HepG2 (cell line): ENCODE data around the gene SNX30. TPM values are rescaled to one million over a fixed set of nuclear protein-coding genes. Genes with fewer than 3 reads are reported as not detected.

Experiments used
- CAMTA2 ChIP-seq: sonication (generic); formaldehyde crosslinking; IDR thresholded peaks from 2 replicates; pipeline ENCODE4 v1.4.0; 2020; ENCODE audit warnings: mild to moderate bottlenecking, missing genetic modification reagents, borderline replicate concordance
- CBFB ChIP-seq: sonication (generic); formaldehyde crosslinking; IDR thresholded peaks from 2 replicates; pipeline ENCODE4 v1.4.0; 2020; ENCODE audit warnings: missing genetic modification reagents
- ERF ChIP-seq: IDR thresholded peaks from 2 replicates; pipeline ENCODE4 v1.6.1; 2018; ENCODE audit warnings: missing biosample characterization, missing genetic modification reagents
- FOXJ3 ChIP-seq: sonication (generic); formaldehyde crosslinking; IDR thresholded peaks from 2 replicates; pipeline ENCODE4 v1.4.0; 2020; ENCODE audit warnings: missing genetic modification reagents, mild to moderate bottlenecking, borderline replicate concordance
- KDM3A ChIP-seq: IDR thresholded peaks from 2 replicates; pipeline ENCODE4 v1.6.1; 2018; ENCODE audit warnings: low read depth, missing compliant biosample characterization
- MAFK ChIP-seq, 2 experiments: IDR thresholded peaks in 1 of 2; conservative IDR thresholded peaks in 1 of 2; 2 replicates each; pipeline ENCODE4 v1.6.1; 2011; ENCODE audit warnings: improper control_type of control experiment in 2 of 2, low read length in 2 of 2
- MBD4 ChIP-seq: IDR thresholded peaks from 2 replicates; pipeline ENCODE4 v1.6.1; 2012; ENCODE audit warnings: low read length, inconsistent platforms, borderline replicate concordance
- MEIS2 ChIP-seq: sonication (generic); formaldehyde crosslinking; IDR thresholded peaks from 2 replicates; pipeline ENCODE4 v1.9.0; 2021; ENCODE audit warnings: mild to moderate bottlenecking, missing genetic modification reagents
- NFE2L2 ChIP-seq: fragments of 150-350 bp; IDR thresholded peaks from 2 replicates; pipeline ENCODE4 v1.6.1; 2014; ENCODE audit warnings: low read length
- NR2F6 ChIP-seq, 2 experiments: IDR thresholded peaks; 2 replicates each; pipeline ENCODE4 v1.6.1; 2016; ENCODE audit warnings: antibody characterized with exemption in 1 of 2, mild to moderate bottlenecking in 1 of 2
- PAF1 ChIP-seq: IDR thresholded peaks from 2 replicates; pipeline ENCODE4 v1.6.1; 2016; ENCODE audit warnings: missing genetic modification reagents, missing compliant biosample characterization
- PLRG1 ChIP-seq: fragments of 450-650 bp; conservative IDR thresholded peaks from 2 replicates; pipeline ENCODE4 v1.6.1; 2016
- SALL1 ChIP-seq: sonication (generic); formaldehyde crosslinking; IDR thresholded peaks from 2 replicates; pipeline ENCODE4 v1.8.0; 2022; ENCODE audit warnings: mild to moderate bottlenecking, missing genetic modification reagents
- SOX13 ChIP-seq, 3 experiments: fragments of 450-650 bp in 1 of 3; sonication (generic) in 1 of 3; formaldehyde crosslinking in 1 of 3; IDR thresholded peaks in 2 of 3; conservative IDR thresholded peaks in 1 of 3; 2 replicates each; pipeline versions ENCODE4 v1.5.0 to v1.6.1; 2016 to 2020; ENCODE audit warnings: antibody characterized with exemption in 1 of 3, mild to moderate bottlenecking in 1 of 3, missing compliant biosample characterization in 1 of 3, missing genetic modification reagents in 1 of 3, moderate library complexity in 1 of 3
- TAF15 ChIP-seq: fragments of 200-400 bp; formaldehyde crosslinking; IDR thresholded peaks from one replicate; pipeline ENCODE4 v1.6.1; 2018; ENCODE audit warnings: mild to moderate bottlenecking, low read depth, low read length; ENCODE audit not compliant: poor library complexity, severe bottlenecking
- YEATS2 ChIP-seq: sonication (generic); formaldehyde crosslinking; IDR thresholded peaks from 2 replicates; pipeline ENCODE4 v1.4.0; 2020; ENCODE audit warnings: missing genetic modification reagents, borderline replicate concordance
- ZBTB34 ChIP-seq: sonication (generic); formaldehyde crosslinking; IDR thresholded peaks from 2 replicates; pipeline ENCODE4 v1.8.0; 2022; ENCODE audit warnings: mild to moderate bottlenecking, missing genetic modification reagents
- ZFYVE20 ChIP-seq: sonication (generic); formaldehyde crosslinking; IDR thresholded peaks from 2 replicates; pipeline ENCODE4 v1.8.0; 2023; ENCODE audit warnings: low read depth, mild to moderate bottlenecking, moderate library complexity, missing genetic modification reagents, borderline replicate concordance
- ZNF205 ChIP-seq: IDR thresholded peaks from 2 replicates; pipeline ENCODE4 v1.6.1; 2018; ENCODE audit warnings: missing biosample characterization, missing genetic modification reagents
- ZNF318 ChIP-seq: sonication (generic); formaldehyde crosslinking; IDR thresholded peaks from 2 replicates; pipeline ENCODE4 v1.4.0; 2020; ENCODE audit warnings: mild to moderate bottlenecking, missing genetic modification reagents
- ZNF552 ChIP-seq: sonication (generic); formaldehyde crosslinking; IDR thresholded peaks from 2 replicates; pipeline ENCODE4 v1.9.0; 2022; ENCODE audit warnings: missing genetic modification reagents, mild to moderate bottlenecking, borderline replicate concordance
- ZNF724P ChIP-seq: sonication (generic); formaldehyde crosslinking; IDR thresholded peaks from 2 replicates; pipeline ENCODE4 v1.8.0; 2022; ENCODE audit warnings: missing genetic modification reagents, borderline replicate concordance
- ZNF879 ChIP-seq: sonication (generic); formaldehyde crosslinking; IDR thresholded peaks from 2 replicates; pipeline ENCODE4 v1.8.1; 2023; ENCODE audit warnings: missing genetic modification reagents
- polyA plus RNA-seq, 8 experiments: library from polyadenylated mRNA; depleted of rRNA in 3 of 8; stranded (reverse) in 7 of 8; unstranded in 1 of 8; fragments of >200 nt; fragmentation: Illumina TruSeq in 4 of 8; extraction: Trizol in 4 of 8; gene quantifications; 2 replicates each; pipeline versions ENCODE4 v1.2.1 to v1.2.3, GENCODE V29; 2011 to 2016; ENCODE audit warnings: low read depth in 4 of 8, missing spikeins in 1 of 8, mixed read lengths in 1 of 8; ENCODE audit not compliant: insufficient read depth in 1 of 8
- total RNA-seq, 5 experiments: library from RNA; depleted of rRNA; stranded (reverse); fragments of >200 nt; fragmentation: Illumina TruSeq; extraction: Trizol; gene quantifications; 2 replicates each; pipeline ENCODE4 v1.2.3, GENCODE V29; 2016; ENCODE audit warnings: low read depth in 1 of 5

Gene SNX30
- total and polyA plus RNA-seq, 2 of the 13 experiments (the other 11 are each of a cell fraction or from before 2014, with no cell fraction given) = 4.4 to 12.4 TPM

GRCh38 chr9:112836394-112836793 lies 85.8 kb downstream of the SNX30 start (continued):
- TF ChIP-seq ZNF318 (CRISPR knock-in tag) = no peak
- no peak for TF ChIP-seq ERF
- TF ChIP-seq ZNF724P (CRISPR knock-in tag) = no peak
- TF ChIP-seq CBFB (CRISPR knock-in tag) = no peak
- TF ChIP-seq ZNF205 (CRISPR knock-in tag) = no peak
- TF ChIP-seq ZBTB34 (CRISPR knock-in tag) = no peak
- no peak for TF ChIP-seq ZNF879
- TF ChIP-seq KDM3A (CRISPR knock-in tag) = no peak
- TF ChIP-seq ZNF552 (CRISPR knock-in tag) = no peak
- 0 out of 2 replicates have a peak, but pooled peaks have one; percentile 18 for TF ChIP-seq MEIS2
- no peak for TF ChIP-seq ZFYVE20
- no peak for TF ChIP-seq YEATS2 (CRISPR knock-in tag)
- no peak for TF ChIP-seq NFE2L2
- no peak for TF ChIP-seq NR2F6 (IDR thresholded peaks at IDR 0.05)
- no peak for TF ChIP-seq NR2F6 (CRISPR knock-in tag; IDR thresholded peaks at IDR 0.05)
- TF ChIP-seq MBD4 = no peak
- TF ChIP-seq MAFK (conservative IDR thresholded peaks at IDR 0.05 in 1 of 2, IDR thresholded peaks at IDR 0.05 in 1 of 2; ENCODE audit: low read length in 2 of 2) = peak; percentile 14 to 27; a peak in 1 of 4 replicates
- peak; percentile 20; the same call in 1 of the 2 replicates for TF ChIP-seq SALL1
- no peak for TF ChIP-seq CAMTA2 (CRISPR knock-in tag)
- no peak for TF ChIP-seq PLRG1
- no peak for TF ChIP-seq TAF15
- TF ChIP-seq FOXJ3 = no peak
- TF ChIP-seq PAF1 (CRISPR knock-in tag) = no peak
- peak; percentile 82 for TF ChIP-seq SOX13 (IDR thresholded peaks at IDR 0.05)
- TF ChIP-seq SOX13 (CRISPR knock-in tag; conservative IDR thresholded peaks at IDR 0.05 in 1 of 2, IDR thresholded peaks at IDR 0.05 in 1 of 2) = peak in 1 of 2 experiments; percentile 94; a peak in 2 of 4 replicates
